BLaER1 treated with 17β-estradiol and CSF1 and Interleukin-3, amounts not matched to agents 10 nM and 100 nM (cell line): ENCODE measurements around the gene NUDT1.

Source experiments
- H3K27ac ChIP-seq, 11 experiments: shearing (Covaris generic); formaldehyde crosslinking; 2 replicates each; pipeline ENCODE4 v1.8.1; 2022
- H3K27me3 ChIP-seq, 11 experiments: shearing (Covaris generic); formaldehyde crosslinking; 2 replicates each; pipeline ENCODE4 v1.8.1; 2022
- H3K36me3 ChIP-seq, 11 experiments: shearing (Covaris generic); formaldehyde crosslinking; 2 replicates each; pipeline ENCODE4 v1.8.1; 2022
- H3K4me1 ChIP-seq, 10 experiments: shearing (Covaris generic); formaldehyde crosslinking; 2 replicates each; pipeline ENCODE4 v1.8.1; 2022
- H3K4me2 ChIP-seq, 11 experiments: shearing (Covaris generic); formaldehyde crosslinking; 2 replicates each; pipeline ENCODE4 v1.8.1; 2022
- H3K4me3 ChIP-seq, 10 experiments: shearing (Covaris generic); formaldehyde crosslinking; 2 replicates each; pipeline ENCODE4 v1.8.1; 2022
- H3K9ac ChIP-seq, 11 experiments: shearing (Covaris generic); formaldehyde crosslinking; 2 replicates each; pipeline ENCODE4 v1.8.1; 2022
- H3K9me3 ChIP-seq, 11 experiments: shearing (Covaris generic); formaldehyde crosslinking; replicated peaks in 1 of 11; 2 replicates each; pipeline ENCODE4 v1.8.1; 2022
- H4K20me1 ChIP-seq, 11 experiments: shearing (Covaris generic); formaldehyde crosslinking; 2 replicates each; pipeline ENCODE4 v1.8.1; 2022
- Cebpa-rat ChIP-seq, 11 experiments: shearing (Covaris generic); IDR thresholded peaks; 2 replicates each; pipeline ENCODE4 v1.8.1; 2022

Gene NUDT1

GRCh38 chr7:2231992-2232765, 9.8 kb upstream of the NUDT1 start:
- H3K9ac ChIP-seq = peak overlapping the region; percentile 87 to 95 (median 90)
- peak overlapping the region; percentile 80 to 99 (median 96) for H3K4me2 ChIP-seq
- peaks cover 38 to 73% (median 54%) of the 10 kb centered on the region in 10 experiments for H3K4me1 ChIP-seq
- H4K20me1 ChIP-seq = peaks cover 6 to 51% (median 46%) of the 10 kb centered on the region in 11 experiments; a peak in 19 of 22 replicates
- no peaks in the 10 kb centered on the region for H3K27me3 ChIP-seq
- H3K36me3 ChIP-seq = peaks cover 48 to 74% (median 69%) of the 10 kb centered on the region in 11 experiments
- peak overlapping the region; percentile 74 to 95 (median 92) for H3K4me3 ChIP-seq
- no peaks in the 10 kb centered on the region for H3K9me3 ChIP-seq
- no peak for TF ChIP-seq Cebpa-rat (IDR thresholded peaks at IDR 0.05)
- peak overlapping the region; percentile 65 to 87 (median 78) for H3K27ac ChIP-seq

GRCh38 chr7:2232766-2233520, 9.1 kb upstream of the NUDT1 start, which contains the start of gene MAD1L1:
TSS of gene MAD1L1 (minus strand) at chr7:2232945. CDS start at chr7:2230133, 2,812 bp downstream.
- Histone ChIP-seq H3K4me2 (peak within 1 kb of the TSS; percentile 80 to 99 (median 96)), H3K27me3 (no peaks in the 10 kb centered on the region), H3K9me3 (no peaks in the 10 kb centered on the region), H3K4me1 (peaks cover 43 to 80% (median 57%) of the 10 kb centered on the region in 10 experiments), H3K36me3 (peaks cover 43 to 70% (median 67%) of the 10 kb centered on the region in 11 experiments), H3K27ac (peak within 1 kb of the TSS; percentile 65 to 87 (median 78)), H3K4me3 (peak within 1 kb of the TSS; percentile 74 to 95 (median 92)), H3K9ac (peak within 1 kb of the TSS; percentile 87 to 95 (median 90)), H4K20me1 (peaks cover 6 to 44% (median 38%) of the 10 kb centered on the region in 11 experiments; a peak in 19 of 22 replicates)
- TF ChIP-seq Cebpa-rat (IDR thresholded peaks at IDR 0.05) = no peak

GRCh38 chr7:2233926-2234325, 8.1 kb upstream of the NUDT1 start:
- Histone ChIP-seq H3K27ac (no peak overlapping the region), H3K9me3 (no peaks in the 10 kb centered on the region), H3K27me3 (no peaks in the 10 kb centered on the region), H3K4me3 (0 out of 20 replicates have a peak overlapping the region, but pooled peaks of 1 of the 10 experiments have one; percentile 92), H4K20me1 (peaks cover 6 to 36% (median 33%) of the 10 kb centered on the region in 11 experiments; a peak in 19 of 22 replicates), H3K4me2 (peak overlapping the region in 9 of 11 experiments; percentile 80 to 99 (median 97); a peak in 14 of 22 replicates), H3K36me3 (peaks cover 45 to 69% (median 65%) of the 10 kb centered on the region in 11 experiments), H3K4me1 (peaks cover 47 to 89% (median 65%) of the 10 kb centered on the region in 10 experiments), H3K9ac (peak overlapping the region in 7 of 11 experiments; percentile 6 to 95 (median 39); a peak in 8 of 22 replicates)
- no peak for TF ChIP-seq Cebpa-rat (IDR thresholded peaks at IDR 0.05)

GRCh38 chr7:2237109-2237602, 4.9 kb upstream of the NUDT1 start:
- H3K4me3 ChIP-seq = 0 out of 20 replicates have a peak overlapping the region, but pooled peaks of 1 of the 10 experiments have one; percentile 8
- H3K4me1 ChIP-seq = peaks cover 45 to 82% (median 65%) of the 10 kb centered on the region in 10 experiments
- H3K4me2 ChIP-seq = peak overlapping the region; percentile 41 to 93 (median 74)
- no peaks in the 10 kb centered on the region for H3K9me3 ChIP-seq
- no peaks in the 10 kb centered on the region for H3K27me3 ChIP-seq
- H3K9ac ChIP-seq = peak overlapping the region; percentile 45 to 75 (median 65); a peak in 21 of 22 replicates
- TF ChIP-seq Cebpa-rat (IDR thresholded peaks at IDR 0.05) = no peak
- H4K20me1 ChIP-seq = peaks cover 0 to 3% (median 2%) of the 10 kb centered on the region in 11 experiments; a peak in 9 of 22 replicates
- H3K36me3 ChIP-seq = peaks cover 37 to 65% (median 58%) of the 10 kb centered on the region in 11 experiments
- H3K27ac ChIP-seq = peak overlapping the region; percentile 72 to 96 (median 85)

GRCh38 chr7:2239242-2239641, 2.8 kb upstream of the NUDT1 start:
- Histone ChIP-seq H3K27ac (no peak overlapping the region), H4K20me1 (peaks cover 0 to 7% (median 0%) of the 10 kb centered on the region in 11 experiments; a peak in 3 of 22 replicates), H3K27me3 (no peaks in the 10 kb centered on the region), H3K4me1 (peaks cover 54 to 88% (median 73%) of the 10 kb centered on the region in 10 experiments), H3K9me3 (no peaks in the 10 kb centered on the region), H3K36me3 (peaks cover 32 to 59% (median 53%) of the 10 kb centered on the region in 11 experiments), H3K4me2 (peak overlapping the region in 3 of 11 experiments; percentile 93 to 100 (median 98); a peak in 4 of 22 replicates), H3K9ac (no peak overlapping the region), H3K4me3 (no peak overlapping the region)
- TF ChIP-seq Cebpa-rat (IDR thresholded peaks at IDR 0.05) = no peak

GRCh38 chr7:2242541-2243429, 759 bp downstream of the NUDT1 start:
- no peaks in the 10 kb centered on the region for H3K27me3 ChIP-seq
- TF ChIP-seq Cebpa-rat (IDR thresholded peaks at IDR 0.05) = no peak
- H3K9ac ChIP-seq = peak overlapping the region; percentile 87 to 94 (median 93)
- H4K20me1 ChIP-seq = peaks cover 0 to 40% (median 5%) of the 10 kb centered on the region in 11 experiments; a peak in 11 of 22 replicates
- H3K4me2 ChIP-seq = peak overlapping the region; percentile 90 to 100 (median 96)
- no peaks in the 10 kb centered on the region for H3K9me3 ChIP-seq
- peak overlapping the region; percentile 76 to 91 (median 87); a peak in 21 of 22 replicates for H3K27ac ChIP-seq
- H3K36me3 ChIP-seq = peaks cover 19 to 28% (median 21%) of the 10 kb centered on the region in 11 experiments
- peak overlapping the region; percentile 84 to 98 (median 96) for H3K4me3 ChIP-seq
- H3K4me1 ChIP-seq = peaks cover 73 to 88% (median 85%) of the 10 kb centered on the region in 10 experiments

GRCh38 chr7:2243458-2243857, 1.4 kb downstream of the NUDT1 start:
- H3K9ac ChIP-seq = peak overlapping the region; percentile 87 to 94 (median 93); a peak in 19 of 22 replicates
- peak overlapping the region; percentile 90 to 100 (median 96) for H3K4me2 ChIP-seq
- peaks cover 12 to 22% (median 14%) of the 10 kb centered on the region in 11 experiments for H3K36me3 ChIP-seq
- H3K9me3 ChIP-seq = no peaks in the 10 kb centered on the region
- H3K4me1 ChIP-seq = peaks cover 73 to 88% (median 85%) of the 10 kb centered on the region in 10 experiments
- H4K20me1 ChIP-seq = peaks cover 0 to 47% (median 9%) of the 10 kb centered on the region in 11 experiments; a peak in 11 of 22 replicates
- H3K4me3 ChIP-seq = peak overlapping the region in 8 of 10 experiments; percentile 84 to 98 (median 96); a peak in 11 of 20 replicates
- peak overlapping the region in 8 of 11 experiments; percentile 6 to 91 (median 88); a peak in 13 of 22 replicates for H3K27ac ChIP-seq
- no peaks in the 10 kb centered on the region for H3K27me3 ChIP-seq
- no peak for TF ChIP-seq Cebpa-rat (IDR thresholded peaks at IDR 0.05)
